Mesenchymal stem cell (in vitro differentiated cells and primary cell): Measurements from ENCODE around the gene DCAF4.

Experiments used
- DNase-seq: peaks from one replicate; pipeline ENCODE4 v3.0.0-alpha.2; 2013
- H2AFZ ChIP-seq: one replicate; pipeline ENCODE4 v1.6.1; 2013; ENCODE audit warnings: low read depth, mild to moderate bottlenecking, control low read depth, inconsistent platforms, low read length, moderate library complexity
- H2AK5ac ChIP-seq: 2 replicates; pipeline ENCODE4 v1.6.1; 2013; ENCODE audit warnings: low read length, moderate library complexity, mild to moderate bottlenecking, inconsistent platforms; ENCODE audit not compliant: severe bottlenecking
- H2BK120ac ChIP-seq: one replicate; pipeline ENCODE4 v1.6.1; 2013; ENCODE audit warnings: low read depth, mild to moderate bottlenecking, inconsistent platforms, low read length, moderate library complexity
- H2BK12ac ChIP-seq, 2 experiments: one replicate each; pipeline ENCODE4 v1.6.1; 2013; ENCODE audit warnings: inconsistent platforms in 2 of 2, low read length in 2 of 2, mild to moderate bottlenecking in 2 of 2, moderate library complexity in 2 of 2, control low read depth in 1 of 2
- H2BK15ac ChIP-seq: one replicate; pipeline ENCODE4 v1.6.1; 2013; ENCODE audit warnings: mild to moderate bottlenecking, low read depth, inconsistent platforms; ENCODE audit not compliant: poor library complexity, severe bottlenecking
- H2BK5ac ChIP-seq: 2 replicates; pipeline ENCODE4 v1.6.1; 2013; ENCODE audit warnings: low read depth, mild to moderate bottlenecking, low read length, control low read depth, inconsistent platforms; ENCODE audit not compliant: poor library complexity, severe bottlenecking
- H3K14ac ChIP-seq, 2 experiments: one replicate each; pipeline ENCODE4 v1.6.1; 2013; ENCODE audit warnings: inconsistent platforms in 2 of 2, low read length in 2 of 2, control low read depth in 1 of 2, mild to moderate bottlenecking in 1 of 2, moderate library complexity in 1 of 2
- H3K18ac ChIP-seq, 2 experiments: one replicate each; pipeline ENCODE4 v1.6.1; 2013; ENCODE audit warnings: inconsistent platforms in 2 of 2, low read length in 2 of 2, control low read depth in 1 of 2, low read depth in 1 of 2, mild to moderate bottlenecking in 1 of 2
- H3K23ac ChIP-seq, 2 experiments: one replicate each; pipeline ENCODE4 v1.6.1; 2013; ENCODE audit warnings: inconsistent platforms in 2 of 2, low read length in 2 of 2, mild to moderate bottlenecking in 2 of 2, moderate library complexity in 2 of 2, control low read depth in 1 of 2
- H3K27ac ChIP-seq: 2 replicates; pipeline ENCODE4 v1.5.1; 2013; ENCODE audit warnings: mild to moderate bottlenecking, moderate library complexity, low read length, control low read depth, inconsistent platforms; ENCODE audit not compliant: poor library complexity, severe bottlenecking
- H3K27me3 ChIP-seq, 2 experiments: 2 replicates each; pipeline versions ENCODE4 v1.6.1 to v1.7.0; 2013; ENCODE audit warnings: low read length in 2 of 2, mild to moderate bottlenecking in 2 of 2, moderate library complexity in 2 of 2, control low read depth in 1 of 2, inconsistent platforms in 1 of 2; ENCODE audit not compliant: control insufficient read depth in 1 of 2, insufficient read depth in 1 of 2
- H3K36me3 ChIP-seq, 2 experiments: 2 replicates each; pipeline versions ENCODE4 v1.6.1 to v1.7.0; 2013; ENCODE audit warnings: low read length in 2 of 2, control low read depth in 1 of 2, inconsistent platforms in 1 of 2, low read depth in 1 of 2, mild to moderate bottlenecking in 1 of 2; ENCODE audit not compliant: insufficient read depth in 2 of 2, control insufficient read depth in 1 of 2
- H3K4ac ChIP-seq, 2 experiments: one replicate each; pipeline ENCODE4 v1.6.1; 2013; ENCODE audit warnings: inconsistent platforms in 2 of 2, low read length in 2 of 2, mild to moderate bottlenecking in 2 of 2, moderate library complexity in 2 of 2, control low read depth in 1 of 2, low read depth in 1 of 2
- H3K4me1 ChIP-seq: 2 replicates; pipeline ENCODE4 v1.6.1; 2013; ENCODE audit warnings: low read depth, low read length, control low read depth; ENCODE audit not compliant: control insufficient read depth, insufficient read depth
- H3K4me2 ChIP-seq: 2 replicates; pipeline ENCODE4 v1.6.1; 2013; ENCODE audit warnings: low read length, mild to moderate bottlenecking, inconsistent platforms; ENCODE audit not compliant: poor library complexity, severe bottlenecking
- H3K4me3 ChIP-seq, 2 experiments: 2 replicates each; pipeline versions ENCODE4 v1.5.1 to v1.7.0; 2013; ENCODE audit warnings: low read length in 2 of 2, mild to moderate bottlenecking in 2 of 2, control low read depth in 1 of 2, low read depth in 1 of 2; ENCODE audit not compliant: insufficient read depth in 1 of 2
- H3K79me1 ChIP-seq: replicated peaks from 2 replicates; pipeline ENCODE4 v1.6.1; 2013; ENCODE audit warnings: mild to moderate bottlenecking, control low read depth, low read length, inconsistent platforms; ENCODE audit not compliant: poor library complexity, severe bottlenecking
- H3K9ac ChIP-seq: 2 replicates; pipeline ENCODE4 v1.7.0; 2013; ENCODE audit warnings: mild to moderate bottlenecking, low read length, moderate library complexity
- H3K9me3 ChIP-seq: 2 replicates; pipeline ENCODE4 v1.7.0; 2013; ENCODE audit warnings: mild to moderate bottlenecking, low read length; ENCODE audit not compliant: control insufficient read depth
- H4K8ac ChIP-seq: one replicate; pipeline ENCODE4 v1.6.1; 2013; ENCODE audit warnings: inconsistent platforms, mild to moderate bottlenecking, low read length, moderate library complexity
- H4K91ac ChIP-seq: one replicate; pipeline ENCODE4 v1.6.1; 2013; ENCODE audit warnings: mild to moderate bottlenecking, low read length, inconsistent platforms
- WGBS: methylation state at CpG from one replicate; pipeline ENCODE4 v1.1.7; 2013; ENCODE audit warnings: mixed read lengths; 5-methylcytosine and 5-hydroxymethylcytosine counted together

The DCAF4 gene

GRCh38 chr14:72945356-72946027, 19.2 kb downstream of the DCAF4 start:
- Histone ChIP-seq H3K23ac (no peak overlapping the region), H3K4ac (no peak overlapping the region), H2BK12ac (no peak overlapping the region), H3K79me1 (peaks cover 18% of the 10 kb centered on the region), H4K91ac (no peak overlapping the region), H3K14ac (no peak overlapping the region), H3K27me3 (no peaks in the 10 kb centered on the region), H3K18ac (no peak overlapping the region), H3K9ac (no peak overlapping the region), H2BK15ac (no peak overlapping the region), H3K36me3 (peaks cover 54 to 73% of the 10 kb centered on the region in 2 experiments), H2AK5ac (no peak overlapping the region), H2BK5ac (no peak overlapping the region), H4K8ac (no peak overlapping the region), H3K4me1 (peaks cover 5% of the 10 kb centered on the region), H2AFZ (no peak overlapping the region), H3K27ac (no peak overlapping the region), H3K9me3 (no peaks in the 10 kb centered on the region), H3K4me2 (no peak overlapping the region), H2BK120ac (no peak overlapping the region), H3K4me3 (no peak overlapping the region)
- WGBS: 98% methylated on average over 10 of the region's 13 CpGs
- DNase-seq: no peak

- H3K27me3 ChIP-seq: no peaks in the 10 kb centered on the region
- H3K9me3 ChIP-seq: no peaks in the 10 kb centered on the region
- H3K23ac ChIP-seq: no peak overlapping the region
- no peak overlapping the region for H2BK12ac ChIP-seq
- no peak overlapping the region for H3K4me2 ChIP-seq
- no peak overlapping the region for H3K4me3 ChIP-seq
- no peak overlapping the region for H2AK5ac ChIP-seq
- no peak overlapping the region for H2BK5ac ChIP-seq
- no peak overlapping the region for H3K18ac ChIP-seq
- 88% methylated on average over 8 of the region's 8 CpGs for WGBS
- no peak overlapping the region for H4K8ac ChIP-seq
- peaks cover 55 to 74% of the 10 kb centered on the region in 2 experiments for H3K36me3 ChIP-seq
- H2AFZ ChIP-seq: no peak overlapping the region
- H4K91ac ChIP-seq: no peak overlapping the region
- no peak overlapping the region for H3K4ac ChIP-seq
- no peak overlapping the region for H3K14ac ChIP-seq
- H3K27ac ChIP-seq: no peak overlapping the region
- H2BK15ac ChIP-seq: no peak overlapping the region
- H3K79me1 ChIP-seq: peaks cover 16% of the 10 kb centered on the region
- peaks cover 5% of the 10 kb centered on the region for H3K4me1 ChIP-seq
- no peak overlapping the region for H2BK120ac ChIP-seq
- no peak overlapping the region for H3K9ac ChIP-seq
- DNase-seq: peak; percentile 13
These were observed 20.2 kb downstream of the DCAF4 start for GRCh38 chr14:72946491-72946890.

- Histone ChIP-seq H3K36me3 (peaks cover 56 to 74% of the 10 kb centered on the region in 2 experiments), H2AFZ (no peak overlapping the region), H3K9ac (no peak overlapping the region), H3K23ac (no peak overlapping the region), H3K4me2 (no peak overlapping the region), H3K79me1 (peaks cover 13% of the 10 kb centered on the region), H2BK12ac (no peak overlapping the region), H3K4ac (no peak overlapping the region), H3K9me3 (no peaks in the 10 kb centered on the region), H3K27ac (no peak overlapping the region), H2AK5ac (peak overlapping the region; percentile 33), H2BK120ac (no peak overlapping the region), H3K4me1 (peaks cover 5% of the 10 kb centered on the region), H4K8ac (no peak overlapping the region), H3K14ac (no peak overlapping the region), H3K18ac (no peak overlapping the region), H3K27me3 (no peaks in the 10 kb centered on the region), H3K4me3 (no peak overlapping the region), H4K91ac (no peak overlapping the region), H2BK15ac (no peak overlapping the region), H2BK5ac (no peak overlapping the region)
- DNase-seq: no peak
- 95% methylated on average over 7 of the region's 9 CpGs for WGBS
These were observed 21.3 kb downstream of the DCAF4 start for GRCh38 chr14:72947366-72948160.

- H3K4ac ChIP-seq: no peak overlapping the region
- H3K4me1 ChIP-seq: peaks cover 5% of the 10 kb centered on the region
- no peak overlapping the region for H2AFZ ChIP-seq
- H2BK120ac ChIP-seq: no peak overlapping the region
- DNase-seq: peak; percentile 63
- H3K18ac ChIP-seq: no peak overlapping the region
- no peak overlapping the region for H3K23ac ChIP-seq
- no peaks in the 10 kb centered on the region for H3K27me3 ChIP-seq
- H4K91ac ChIP-seq: no peak overlapping the region
- no peak overlapping the region for H3K4me3 ChIP-seq
- peaks cover 11% of the 10 kb centered on the region for H3K79me1 ChIP-seq
- no peak overlapping the region for H3K4me2 ChIP-seq
- H3K14ac ChIP-seq: no peak overlapping the region
- H3K27ac ChIP-seq: no peak overlapping the region
- H4K8ac ChIP-seq: no peak overlapping the region
- H2BK12ac ChIP-seq: no peak overlapping the region
- WGBS: 3% methylated on average over 3 of the region's 5 CpGs
- no peak overlapping the region for H2AK5ac ChIP-seq
- no peak overlapping the region for H2BK15ac ChIP-seq
- no peaks in the 10 kb centered on the region for H3K9me3 ChIP-seq
- no peak overlapping the region for H3K9ac ChIP-seq
- H3K36me3 ChIP-seq: peaks cover 45 to 67% of the 10 kb centered on the region in 2 experiments
- no peak overlapping the region for H2BK5ac ChIP-seq
These were observed 22.3 kb downstream of the DCAF4 start for GRCh38 chr14:72948481-72949138.
